Kidney epithelial cell (primary cell): ENCODE results near the gene CPB2. TPM values are rescaled to one million over a fixed set of nuclear protein-coding genes. Genes with fewer than 3 reads are reported as not detected.

ENCODE experiments used
- DNase-seq: peaks from one replicate; pipeline ENCODE4 v3.0.0-alpha.2; 2010; ENCODE audit warnings: low read depth
- H3K27me3 ChIP-seq: 2 replicates; pipeline ENCODE4 v1.6.0; 2011; ENCODE audit warnings: low read length; ENCODE audit not compliant: control insufficient read depth, insufficient read depth
- H3K36me3 ChIP-seq: 2 replicates; pipeline ENCODE4 v1.5.1; 2011; ENCODE audit warnings: low read length; ENCODE audit not compliant: control insufficient read depth, insufficient read depth
- H3K4me3 ChIP-seq: 2 replicates; pipeline ENCODE4 v1.5.1; 2011; ENCODE audit warnings: low read depth, mild to moderate bottlenecking, control low read depth, low read length
- CTCF ChIP-seq: IDR thresholded peaks from 2 replicates; pipeline ENCODE4 v1.5.1; 2011; ENCODE audit warnings: mild to moderate bottlenecking, moderate library complexity, low read length, control low read depth, inconsistent platforms; ENCODE audit not compliant: insufficient read depth, poor library complexity, severe bottlenecking
- total RNA-seq: library from RNA; depleted of rRNA; stranded (reverse); fragments of >200 nt; gene quantifications from 2 replicates; pipeline ENCODE4 v1.2.3, GENCODE V29; 2015

The CPB2 gene
- total RNA-seq, 1 donor from 2014 or later, result not detected

- no peak for TF ChIP-seq CTCF
- no peaks in the 10 kb centered on the region for H3K27me3 ChIP-seq
- no peak for DNase-seq
- H3K36me3 ChIP-seq, result no peaks in the 10 kb centered on the region
- H3K4me3 ChIP-seq, result no peak overlapping the region
These were observed 25.3 kb upstream of the CPB2 start for GRCh38 chr13:46129955-46130618.

DNA sequence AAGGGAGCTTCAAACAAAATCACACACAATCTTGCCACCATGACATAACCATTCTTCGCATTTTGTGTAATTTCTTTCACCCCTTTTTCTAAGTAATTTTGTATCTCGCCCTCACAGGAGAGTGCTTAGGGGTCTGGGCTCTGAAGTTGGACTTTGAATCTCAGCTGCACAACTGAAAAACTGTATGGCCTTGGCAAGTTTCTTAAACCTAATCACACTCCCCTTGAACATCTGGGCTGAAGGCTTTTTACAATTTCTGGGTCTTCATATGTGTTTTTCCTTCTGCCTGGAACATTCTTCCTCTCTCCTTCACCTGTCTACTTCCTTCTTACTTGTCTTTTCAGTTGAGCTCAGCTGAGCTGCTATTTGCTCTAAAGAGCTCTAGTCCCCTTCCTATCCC, 24.3 kb upstream of the CPB2 start:
- H3K36me3 ChIP-seq, result no peaks in the 10 kb centered on the region
- no peaks in the 10 kb centered on the region for H3K27me3 ChIP-seq
- TF ChIP-seq CTCF, result no peak
- no peak for DNase-seq
- H3K4me3 ChIP-seq, result no peak overlapping the region

DNA sequence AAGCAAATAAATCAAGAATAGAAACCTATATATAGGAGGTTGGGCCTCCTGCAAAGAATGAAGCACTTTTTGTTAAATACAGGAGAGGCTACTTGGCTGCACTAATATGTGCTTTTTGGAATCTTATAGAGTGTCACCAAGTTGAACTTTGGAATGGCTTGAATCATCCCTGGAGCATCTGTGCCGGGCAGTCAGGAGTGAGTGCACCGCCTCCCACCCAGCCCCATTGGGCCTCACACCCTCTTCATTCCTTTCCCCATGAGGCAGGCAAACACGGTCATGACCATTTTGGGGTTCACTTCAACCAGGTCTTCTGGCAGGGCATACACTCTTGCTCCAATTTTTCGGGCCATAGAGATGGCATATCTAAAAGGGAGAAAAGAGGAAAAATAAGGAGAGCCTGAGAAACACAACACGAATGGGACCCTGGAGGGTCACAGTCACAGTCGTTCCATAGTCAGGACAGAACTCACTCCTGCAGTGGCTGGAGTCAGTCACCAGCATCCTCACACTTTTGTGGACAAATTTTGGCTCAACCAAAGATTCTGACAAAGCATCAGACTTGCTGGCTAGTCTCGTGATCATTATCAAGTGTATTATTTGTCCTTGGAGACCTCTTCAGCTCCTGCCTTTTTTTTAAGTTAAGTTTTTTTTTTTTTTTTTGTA, 22.7 kb upstream of the CPB2 start:
- no peak for DNase-seq
- Histone ChIP-seq H3K4me3 (no peak overlapping the region), H3K36me3 (no peaks in the 10 kb centered on the region), H3K27me3 (no peaks in the 10 kb centered on the region)
- no peak for TF ChIP-seq CTCF

- H3K27me3 ChIP-seq, result no peaks in the 10 kb centered on the region
- peak; percentile 97 for TF ChIP-seq CTCF
- no peaks in the 10 kb centered on the region for H3K36me3 ChIP-seq
- H3K4me3 ChIP-seq, result no peak overlapping the region
- DNase-seq, result peak; percentile 37
These were observed 21.9 kb upstream of the CPB2 start for GRCh38 chr13:46126552-46127357.

- H3K27me3 ChIP-seq, result no peaks in the 10 kb centered on the region
- no peak overlapping the region for H3K4me3 ChIP-seq
- no peak for TF ChIP-seq CTCF
- no peak for DNase-seq
- no peaks in the 10 kb centered on the region for H3K36me3 ChIP-seq
These were observed 21.2 kb upstream of the CPB2 start for GRCh38 chr13:46126056-46126455.
